ENCODE measurements around the gene DNAH2. TPM values are rescaled to one million over a fixed set of nuclear protein-coding genes. Genes with fewer than 3 reads are reported as not detected.

Gene DNAH2
- total and polyA plus RNA-seq, 12 donors, result under 0.01 to 0.30 (median 0.03) TPM; not detected in 3

GRCh38 chr17:7882629-7883028 is 165.1 kb downstream of the DNAH2 start:
- Histone ChIP-seq H3K9me3 (no peaks in the 10 kb centered on the region), H3K4me1 (peaks cover 3 to 65% (median 41%) of the 10 kb centered on the region in 9 donors), H3K27ac (peak overlapping the region in 2 of 10 donors; percentile 57 to 76), H3K27me3 (no peaks in the 10 kb centered on the region), H3K36me3 (peaks cover 0 to 41% (median 10%) of the 10 kb centered on the region in 9 donors), H3K4me3 (no peak overlapping the region)
- ATAC-seq (no peak), DNase-seq (no peak)
- 83 to 92% methylated on average over 3 of the region's 3 CpGs for WGBS, 2 donors
- intact Hi-C loops (cut with DNase I), result no loop called here
- no peak for TF ChIP-seq CTCF (IDR thresholded peaks at IDR 0.05)

Other genes with a start within 250 kb of the DNAH2 start
- gene ZBTB4, start 238.1 kb upstream of the DNAH2 start, total RNA-seq, result 10 to 100 TPM; 58.9 to 80.1 (median 69.4) TPM
- 10 to 100 TPM; 17.8 to 34.2 TPM for gene ZBTB4, start 238.1 kb upstream of the DNAH2 start, polyA plus RNA-seq
- gene SLC35G6, start 236.3 kb upstream of the DNAH2 start, total RNA-seq, result not detected
- not detected for gene SLC35G6, start 236.3 kb upstream of the DNAH2 start, polyA plus RNA-seq
- 10 to 100 TPM; 40.5 to 61.7 (median 48.8) TPM for gene POLR2A, start 233.4 kb upstream of the DNAH2 start, total RNA-seq
- 10 to 100 TPM in 1 of 2 donors, 1 to 10 TPM in 1; 8.4 to 24.7 TPM for gene POLR2A, start 233.4 kb upstream of the DNAH2 start, polyA plus RNA-seq
- gene TNFSF12, start 168.7 kb upstream of the DNAH2 start, total RNA-seq, result 10 to 100 TPM; 21.7 to 44.3 (median 26.9) TPM
- gene TNFSF12, start 168.7 kb upstream of the DNAH2 start, polyA plus RNA-seq, result 10 to 100 TPM; 20.6 to 51.0 TPM
- gene TNFSF13, start 159.0 kb upstream of the DNAH2 start, total RNA-seq, result 10 to 100 TPM in 2 of 10 donors, 1 to 10 TPM in 8; 4.1 to 25.0 (median 6.9) TPM
- 1 to 10 TPM; 7.5 to 8.0 TPM for gene TNFSF13, start 159.0 kb upstream of the DNAH2 start, polyA plus RNA-seq
- gene SENP3, start 155.8 kb upstream of the DNAH2 start, total RNA-seq, result 10 to 100 TPM; 22.4 to 34.3 (median 27.1) TPM
- 10 to 100 TPM; 33.1 to 46.6 TPM for gene SENP3, start 155.8 kb upstream of the DNAH2 start, polyA plus RNA-seq
- gene CD68, start 138.1 kb upstream of the DNAH2 start, total RNA-seq, result 100 to 1,000 TPM in 1 of 10 donors, 10 to 100 TPM in 4, 1 to 10 TPM in 5; 4.7 to 128 (median 13.0) TPM
- 10 to 100 TPM; 15.7 to 40.0 TPM for gene CD68, start 138.1 kb upstream of the DNAH2 start, polyA plus RNA-seq
- 10 to 100 TPM; 20.1 to 39.8 (median 23.5) TPM for gene MPDU1, start 133.9 kb upstream of the DNAH2 start, total RNA-seq
- gene MPDU1, start 133.9 kb upstream of the DNAH2 start, polyA plus RNA-seq, result 10 to 100 TPM; 42.8 to 64.9 TPM
- gene SOX15, start 127.7 kb upstream of the DNAH2 start, total RNA-seq, result 1 to 10 TPM in 6 of 10 donors, under 1 TPM in 4; 0.23 to 1.7 (median 1.2) TPM
- 1 to 10 TPM in 1 of 2 donors, under 1 TPM in 1; 0.78 to 2.6 TPM for gene SOX15, start 127.7 kb upstream of the DNAH2 start, polyA plus RNA-seq
- gene FXR2, start 102.8 kb upstream of the DNAH2 start, total RNA-seq, result 100 to 1,000 TPM in 3 of 10 donors, 10 to 100 TPM in 7; 81.7 to 104 (median 90.5) TPM
- gene FXR2, start 102.8 kb upstream of the DNAH2 start, polyA plus RNA-seq, result 100 to 1,000 TPM in 1 of 2 donors, 10 to 100 TPM in 1; 52.2 to 111 TPM
- 10 to 100 TPM; 45.7 to 83.3 (median 66.0) TPM for gene SAT2, start 89.9 kb upstream of the DNAH2 start, total RNA-seq
- 100 to 1,000 TPM; 138 to 164 TPM for gene SAT2, start 89.9 kb upstream of the DNAH2 start, polyA plus RNA-seq
- gene SHBG, start 87.6 kb upstream of the DNAH2 start, total RNA-seq, result under 1 TPM in 7 of 10 donors, not detected in 3; 0.25 to 0.77 (median 0.38) TPM
- 1 to 10 TPM in 1 of 2 donors, under 1 TPM in 1; 0.19 to 1.3 TPM for gene SHBG, start 87.6 kb upstream of the DNAH2 start, polyA plus RNA-seq
- 1 to 10 TPM; 1.4 to 6.5 (median 3.9) TPM for gene ATP1B2, start 66.8 kb upstream of the DNAH2 start, total RNA-seq
- 1 to 10 TPM in 1 of 2 donors, under 1 TPM in 1; 0.91 to 6.2 TPM for gene ATP1B2, start 66.8 kb upstream of the DNAH2 start, polyA plus RNA-seq
- 10 to 100 TPM in 9 of 10 donors, 1 to 10 TPM in 1; 8.2 to 29.1 (median 13.9) TPM for gene TP53, start 30.3 kb upstream of the DNAH2 start, total RNA-seq
- gene TP53, start 30.3 kb upstream of the DNAH2 start, polyA plus RNA-seq, result 1 to 10 TPM; 7.9 to 8.6 TPM
- 1 to 10 TPM; 3.8 to 5.8 (median 4.7) TPM for gene WRAP53, start 29.3 kb upstream of the DNAH2 start, total RNA-seq
- 10 to 100 TPM; 10.4 to 12.1 TPM for gene WRAP53, start 29.3 kb upstream of the DNAH2 start, polyA plus RNA-seq
- 1 to 10 TPM in 2 of 10 donors, under 1 TPM in 8; 0.17 to 1.3 (median 0.53) TPM for gene EFNB3, start 12.5 kb upstream of the DNAH2 start, total RNA-seq
- gene EFNB3, start 12.5 kb upstream of the DNAH2 start, polyA plus RNA-seq, result under 1 TPM; 0.22 to 0.64 TPM
- 10 to 100 TPM; 18.0 to 35.4 (median 26.9) TPM for gene KDM6B, start 116.5 kb downstream of the DNAH2 start, total RNA-seq
- 10 to 100 TPM in 1 of 2 donors, 1 to 10 TPM in 1; 5.2 to 17.6 TPM for gene KDM6B, start 116.5 kb downstream of the DNAH2 start, polyA plus RNA-seq
- 10 to 100 TPM; 12.3 to 47.4 (median 19.3) TPM for gene TMEM88, start 137.3 kb downstream of the DNAH2 start, total RNA-seq
- 100 to 1,000 TPM; 121 to 298 TPM for gene TMEM88, start 137.3 kb downstream of the DNAH2 start, polyA plus RNA-seq
- 100 to 1,000 TPM in 1 of 10 donors, 10 to 100 TPM in 9; 59.2 to 115 (median 73.0) TPM for gene NAA38, start 139.8 kb downstream of the DNAH2 start, total RNA-seq
- 100 to 1,000 TPM; 108 to 167 TPM for gene NAA38, start 139.8 kb downstream of the DNAH2 start, polyA plus RNA-seq
- gene CYB5D1, start 140.3 kb downstream of the DNAH2 start, total RNA-seq, result 10 to 100 TPM; 12.7 to 20.1 (median 16.0) TPM
- 10 to 100 TPM; 10.0 to 11.6 TPM for gene CYB5D1, start 140.3 kb downstream of the DNAH2 start, polyA plus RNA-seq
- 10 to 100 TPM in 5 of 10 donors, 1 to 10 TPM in 5; 8.2 to 22.0 (median 10.4) TPM for gene CHD3, start 171.0 kb downstream of the DNAH2 start, total RNA-seq
- gene CHD3, start 171.0 kb downstream of the DNAH2 start, polyA plus RNA-seq, result 10 to 100 TPM; 13.7 to 29.0 TPM
- gene RNF227, start 198.5 kb downstream of the DNAH2 start, total RNA-seq, result 1 to 10 TPM in 2 of 10 donors, under 1 TPM in 8; 0.15 to 1.6 (median 0.90) TPM
- 1 to 10 TPM; 1.5 to 1.9 TPM for gene RNF227, start 198.5 kb downstream of the DNAH2 start, polyA plus RNA-seq
- gene KCNAB3, start 212.1 kb downstream of the DNAH2 start, total RNA-seq, result under 1 TPM; 0.11 to 0.72 (median 0.31) TPM
- gene KCNAB3, start 212.1 kb downstream of the DNAH2 start, polyA plus RNA-seq, result 1 to 10 TPM in 1 of 2 donors, under 1 TPM in 1; 0.49 to 1.5 TPM
- 100 to 1,000 TPM; 104 to 166 (median 121) TPM for gene TRAPPC1, start 214.2 kb downstream of the DNAH2 start, total RNA-seq
- gene TRAPPC1, start 214.2 kb downstream of the DNAH2 start, polyA plus RNA-seq, result 100 to 1,000 TPM; 136 to 138 TPM
- gene CNTROB, start 214.5 kb downstream of the DNAH2 start, total RNA-seq, result 10 to 100 TPM in 7 of 10 donors, 1 to 10 TPM in 3; 7.8 to 14.4 (median 10.7) TPM
- gene CNTROB, start 214.5 kb downstream of the DNAH2 start, polyA plus RNA-seq, result 10 to 100 TPM; 11.1 to 19.8 TPM

Data from heart right ventricle (tissue), 16 donors.